HFF-Myc (cell line): ENCODE data around the gene DYSF.
A peak's percentile ranks its signal among the peaks of the same experiment; 100 is the strongest.

ENCODE experiments used
- DNase-seq: peaks from one replicate; pipeline ENCODE4 v3.0.0-alpha.2; 2011; ENCODE audit warnings: low read depth; ENCODE audit errors: extremely low read depth
- H3K4me3 ChIP-seq: replicated peaks from 2 replicates; pipeline ENCODE4 v1.5.1; 2011; ENCODE audit warnings: low read depth, mild to moderate bottlenecking, control low read depth, low read length
- TF ChIP-seq, protein P1 (sequence below): IDR thresholded peaks from 2 replicates; pipeline ENCODE4 v1.5.1; 2012; ENCODE audit warnings: mild to moderate bottlenecking, low read depth, low read length, control low read depth; ENCODE audit errors: missing control alignments

The DYSF gene

DNA sequence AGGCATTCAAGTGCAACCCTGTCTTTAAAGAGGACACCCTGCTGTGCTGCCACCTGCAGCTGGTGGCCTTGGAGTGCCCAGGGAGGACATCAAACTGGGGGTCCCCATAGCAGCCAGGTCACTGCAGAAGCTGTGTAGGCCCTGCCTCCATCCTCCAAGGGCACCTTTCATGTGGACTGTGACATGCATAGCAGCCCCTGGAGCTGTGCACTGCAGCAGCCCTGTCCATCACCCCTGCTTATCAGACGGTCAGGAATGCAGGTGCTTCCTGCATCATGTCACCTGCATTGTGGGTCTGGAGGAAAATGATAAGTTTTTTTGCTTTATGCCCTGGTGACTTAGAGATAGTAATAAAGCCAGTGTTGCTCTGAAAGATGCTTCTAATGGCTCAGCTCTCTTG is 155.7 kb downstream of the DYSF start:
- TF ChIP-seq, protein P1, sequence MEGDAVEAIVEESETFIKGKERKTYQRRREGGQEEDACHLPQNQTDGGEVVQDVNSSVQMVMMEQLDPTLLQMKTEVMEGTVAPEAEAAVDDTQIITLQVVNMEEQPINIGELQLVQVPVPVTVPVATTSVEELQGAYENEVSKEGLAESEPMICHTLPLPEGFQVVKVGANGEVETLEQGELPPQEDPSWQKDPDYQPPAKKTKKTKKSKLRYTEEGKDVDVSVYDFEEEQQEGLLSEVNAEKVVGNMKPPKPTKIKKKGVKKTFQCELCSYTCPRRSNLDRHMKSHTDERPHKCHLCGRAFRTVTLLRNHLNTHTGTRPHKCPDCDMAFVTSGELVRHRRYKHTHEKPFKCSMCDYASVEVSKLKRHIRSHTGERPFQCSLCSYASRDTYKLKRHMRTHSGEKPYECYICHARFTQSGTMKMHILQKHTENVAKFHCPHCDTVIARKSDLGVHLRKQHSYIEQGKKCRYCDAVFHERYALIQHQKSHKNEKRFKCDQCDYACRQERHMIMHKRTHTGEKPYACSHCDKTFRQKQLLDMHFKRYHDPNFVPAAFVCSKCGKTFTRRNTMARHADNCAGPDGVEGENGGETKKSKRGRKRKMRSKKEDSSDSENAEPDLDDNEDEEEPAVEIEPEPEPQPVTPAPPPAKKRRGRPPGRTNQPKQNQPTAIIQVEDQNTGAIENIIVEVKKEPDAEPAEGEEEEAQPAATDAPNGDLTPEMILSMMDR = no peak
- no peak overlapping the region for H3K4me3 ChIP-seq
- no peak for DNase-seq

DNA sequence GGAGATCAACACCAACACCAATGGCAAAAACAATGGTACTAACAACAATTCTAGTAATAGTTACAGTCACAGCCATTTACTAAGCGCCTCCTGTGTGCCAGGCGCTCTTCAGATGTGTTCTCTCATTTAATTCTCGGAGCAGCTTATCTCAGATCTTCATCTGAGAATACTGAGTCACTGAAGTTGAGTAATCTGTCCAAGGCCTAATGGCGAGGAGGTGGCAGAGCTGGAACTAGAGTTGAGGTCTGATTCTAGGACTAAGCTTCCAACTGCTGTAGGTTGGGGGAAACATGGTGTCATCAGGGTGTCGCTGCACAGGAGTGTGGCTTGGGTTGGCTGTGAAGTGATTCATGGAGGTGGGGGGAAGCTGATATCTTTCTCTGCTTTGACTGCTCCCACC is 156.1 kb downstream of the DYSF start:
- TF ChIP-seq, protein P1 = no peak
- H3K4me3 ChIP-seq = no peak overlapping the region
- no peak for DNase-seq

DNA sequence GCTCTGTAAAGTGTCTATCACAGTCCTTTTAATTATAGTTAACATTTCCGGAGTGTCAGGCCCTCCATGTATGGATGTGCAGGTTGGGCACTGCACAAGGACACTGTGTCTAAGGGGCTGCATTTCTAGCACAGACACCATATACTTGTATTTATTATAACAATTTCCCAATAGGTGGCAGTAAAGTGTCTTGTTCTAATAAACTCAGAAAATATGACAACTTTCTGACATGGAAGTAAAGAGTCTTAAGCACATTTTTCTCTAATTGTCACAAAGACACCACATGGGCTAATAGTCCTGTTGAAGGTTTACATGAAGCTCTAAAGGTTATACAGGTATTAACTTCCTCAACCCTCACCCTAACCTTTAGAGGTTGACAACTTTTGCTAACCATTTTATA is 156.6 kb downstream of the DYSF start:
- TF ChIP-seq, protein P1 = peak; percentile 24
- no peak for DNase-seq
- H3K4me3 ChIP-seq = no peak overlapping the region

DNA sequence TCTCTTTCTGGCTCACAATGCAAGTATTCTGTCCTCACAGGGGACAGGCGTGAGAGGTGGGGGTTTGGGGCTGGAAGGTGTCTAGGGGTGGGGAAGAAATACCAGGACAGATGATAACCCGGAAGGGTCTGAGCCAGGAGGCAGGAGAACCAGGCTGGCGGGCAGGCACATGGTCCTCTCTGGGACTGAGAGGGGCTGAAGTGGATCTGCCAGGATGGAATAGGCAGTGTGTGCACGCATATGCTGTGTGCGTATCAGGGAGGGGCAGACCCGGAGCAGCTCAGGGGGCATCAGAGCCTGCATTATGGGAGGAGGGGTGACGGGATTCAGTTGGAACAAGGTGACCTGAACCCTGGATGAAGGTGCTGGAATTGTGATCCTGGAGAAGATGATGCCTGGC is 157.3 kb downstream of the DYSF start:
- no peak for DNase-seq
- TF ChIP-seq, protein P1 = no peak
- H3K4me3 ChIP-seq = no peak overlapping the region

DNA sequence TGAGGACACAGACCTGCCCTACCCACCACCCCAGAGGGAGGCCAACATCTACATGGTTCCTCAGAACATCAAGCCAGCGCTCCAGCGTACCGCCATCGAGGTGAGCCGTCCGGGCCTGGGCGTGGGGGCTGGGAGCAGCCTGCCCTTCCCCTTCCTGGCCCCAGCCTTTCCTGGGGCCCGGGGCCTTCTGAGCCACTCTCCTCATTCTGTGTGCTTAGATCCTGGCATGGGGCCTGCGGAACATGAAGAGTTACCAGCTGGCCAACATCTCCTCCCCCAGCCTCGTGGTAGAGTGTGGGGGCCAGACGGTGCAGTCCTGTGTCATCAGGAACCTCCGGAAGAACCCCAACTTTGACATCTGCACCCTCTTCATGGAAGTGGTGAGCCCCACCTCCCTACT is 157.9 kb downstream of the DYSF start:
- H3K4me3 ChIP-seq = no peak overlapping the region
- DNase-seq = no peak
- TF ChIP-seq, protein P1 = no peak

DNA sequence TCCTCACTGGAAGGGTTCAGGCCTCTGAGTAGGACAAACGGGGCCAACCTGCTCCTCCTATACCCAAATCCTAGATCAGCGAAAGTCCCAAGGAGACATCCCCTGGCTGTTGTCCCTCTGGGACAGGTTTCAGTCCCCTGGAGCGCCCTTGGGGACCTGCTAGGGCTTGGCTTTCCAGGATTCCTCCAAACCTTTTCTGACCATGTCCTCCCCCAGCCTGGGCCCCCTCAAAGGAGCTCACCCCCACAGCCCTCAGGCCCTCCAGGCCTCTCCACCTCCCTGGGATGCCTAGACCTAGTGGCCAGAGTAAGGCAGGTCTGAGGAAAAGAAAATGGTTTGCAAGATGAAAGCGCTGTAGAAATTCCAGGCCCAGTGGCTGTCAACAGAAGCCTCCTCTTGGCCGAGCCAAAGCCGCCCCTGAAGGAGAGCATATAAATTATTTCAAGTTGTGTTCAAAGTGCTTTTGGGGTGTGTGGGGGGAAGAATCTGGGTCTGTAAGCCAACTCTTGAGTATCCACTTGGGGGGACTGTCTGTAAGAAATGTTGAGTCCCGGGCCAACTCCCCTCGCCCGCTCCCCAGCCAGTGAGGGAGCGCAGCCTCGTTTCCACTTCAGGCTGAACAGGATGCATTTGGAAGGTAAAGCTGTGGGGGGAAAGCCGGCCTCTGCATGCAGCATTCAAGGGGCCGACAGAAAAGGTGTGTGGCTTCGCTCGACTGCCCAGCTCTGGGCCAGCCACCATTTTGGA is 158.6 kb downstream of the DYSF start:
- no peak overlapping the region for H3K4me3 ChIP-seq
- TF ChIP-seq, protein P1 = no peak
- DNase-seq = no peak
